ENCODE measurements around the gene AQP12B.

The AQP12B gene

DNA sequence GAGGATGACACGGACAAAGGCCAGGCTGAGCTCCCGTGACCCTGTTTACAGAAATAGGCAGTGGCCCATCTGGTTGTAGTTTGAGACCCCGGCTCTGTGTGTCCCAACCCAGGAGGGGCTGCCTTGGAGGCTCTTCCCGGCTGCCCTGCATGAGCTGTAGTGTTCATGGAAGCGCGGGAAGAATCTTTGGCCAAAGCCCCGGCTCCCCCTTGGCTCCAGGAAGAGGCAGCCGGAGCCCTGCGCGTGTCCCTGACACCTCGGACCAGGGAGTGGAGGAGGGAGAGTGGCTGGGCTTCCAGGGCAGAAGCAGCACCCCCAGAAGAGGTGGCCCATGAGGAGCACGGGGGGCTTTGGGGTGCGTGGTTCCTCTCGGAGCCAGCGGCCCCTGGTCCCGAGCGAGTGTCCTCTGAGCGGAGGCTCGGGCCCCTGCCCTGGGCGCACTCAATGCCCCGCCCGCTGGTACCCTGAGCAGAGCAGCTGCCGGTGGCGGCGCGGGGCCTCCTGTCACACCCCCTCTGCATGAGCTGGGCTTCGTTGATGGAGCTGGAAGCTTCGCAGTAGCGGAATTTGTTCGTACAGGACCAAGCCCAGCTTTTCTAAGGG is 35.7 kb downstream of the AQP12B start:
- no peak for DNase-seq

DNA sequence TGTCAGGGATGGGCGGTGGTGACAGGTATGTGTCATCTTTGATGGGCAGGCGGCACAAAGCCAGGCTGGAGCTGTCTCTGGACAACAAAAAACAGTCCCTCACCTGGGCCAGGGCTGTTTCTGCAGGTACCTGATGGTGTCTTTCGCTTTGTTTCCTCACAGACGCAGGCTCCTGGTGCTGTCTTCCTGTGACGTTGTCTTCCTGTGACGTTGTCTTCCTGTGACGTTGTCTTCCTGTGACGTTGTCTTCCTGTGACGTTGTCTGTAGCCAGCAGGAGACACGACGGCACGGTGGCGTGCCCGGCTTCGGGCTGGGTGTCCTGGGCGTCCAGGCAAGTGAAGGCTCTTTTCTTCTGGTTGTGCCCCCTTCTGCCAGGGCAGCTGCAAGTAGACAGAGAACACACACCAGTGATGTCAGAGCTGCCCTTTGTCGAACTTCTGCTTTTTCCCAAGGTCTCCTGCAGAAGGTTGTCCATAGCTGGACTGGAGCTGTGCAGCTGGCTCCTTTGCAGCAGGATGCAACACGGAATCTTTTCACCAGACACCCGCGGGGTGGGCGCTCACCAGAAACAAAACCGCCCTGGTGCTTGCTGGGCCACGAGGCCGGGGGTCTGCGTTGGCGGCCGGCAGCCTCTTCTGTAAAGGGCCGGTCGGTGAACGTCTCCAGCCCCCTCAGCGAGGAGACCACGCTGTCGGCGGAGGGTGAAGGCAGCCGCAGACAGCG is 36.3 kb downstream of the AQP12B start:
- no peak for DNase-seq

GRCh38 chr2:240645801-240646175 is 36.9 kb downstream of the AQP12B start:
- no peak for DNase-seq

- no peak for DNase-seq
These were observed 37.3 kb downstream of the AQP12B start for GRCh38 chr2:240645346-240645745.

GRCh38 chr2:240644859-240645301 is 37.8 kb downstream of the AQP12B start:
- DNase-seq = no peak

- DNase-seq = peak; percentile 45
These were observed 38.5 kb downstream of the AQP12B start for GRCh38 chr2:240644171-240644651.

- no peak for DNase-seq
These were observed 38.9 kb downstream of the AQP12B start for GRCh38 chr2:240643811-240644150.

- no peak for DNase-seq
These were observed 39.4 kb downstream of the AQP12B start for GRCh38 chr2:240643093-240643810.

DNA sequence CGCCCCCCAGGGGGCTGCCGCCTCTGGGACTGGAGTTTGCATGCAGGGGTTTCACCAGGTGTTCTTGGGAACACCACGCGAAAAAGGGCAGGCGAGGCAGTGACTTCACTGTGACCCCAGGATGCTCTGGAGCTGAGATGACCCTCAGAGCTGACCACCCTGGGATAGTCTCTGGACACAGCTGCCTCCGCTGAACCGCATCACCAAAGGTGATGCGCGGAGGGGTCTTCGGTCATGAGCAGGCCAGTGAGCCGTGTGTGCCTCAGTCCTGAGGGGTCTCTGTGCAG is 39.9 kb downstream of the AQP12B start:
- DNase-seq = no peak

DNA sequence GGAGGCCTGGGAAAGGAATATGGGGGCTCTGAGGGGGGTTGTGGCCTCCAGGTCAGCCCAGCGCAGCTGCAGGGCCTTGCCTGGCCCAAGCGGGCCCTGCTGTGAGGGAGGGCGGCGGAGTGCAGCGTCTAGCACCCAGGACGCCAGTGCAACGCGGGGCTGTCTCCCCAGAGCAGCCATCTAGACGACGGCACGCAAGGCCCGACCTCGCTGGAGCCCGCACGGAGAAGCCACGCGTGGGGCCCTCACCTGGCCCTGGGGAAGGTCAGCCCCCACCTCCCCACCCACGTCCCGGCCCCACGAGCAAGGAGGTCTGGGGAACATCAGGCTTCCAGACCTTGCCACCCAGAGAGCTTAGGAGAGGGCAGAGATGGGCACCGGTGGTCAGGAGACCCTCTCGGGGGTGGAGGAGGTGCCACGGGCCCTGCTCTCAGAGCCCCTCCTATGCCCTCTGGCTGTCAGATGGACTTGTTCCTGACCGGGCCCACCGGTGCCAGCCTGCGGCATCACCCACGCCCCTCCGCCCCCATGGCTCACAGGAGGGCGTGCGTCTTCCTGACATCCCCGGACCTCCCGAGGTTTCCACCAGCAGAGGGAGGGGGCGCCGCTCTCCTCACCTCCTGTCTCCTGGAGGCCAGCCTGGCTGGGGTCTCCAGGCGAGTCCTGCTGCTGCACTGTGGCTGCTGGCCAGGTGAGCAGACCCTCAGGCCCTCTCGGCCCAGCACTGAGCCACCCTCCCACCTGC is 40.5 kb downstream of the AQP12B start:
- no peak for DNase-seq

DNA sequence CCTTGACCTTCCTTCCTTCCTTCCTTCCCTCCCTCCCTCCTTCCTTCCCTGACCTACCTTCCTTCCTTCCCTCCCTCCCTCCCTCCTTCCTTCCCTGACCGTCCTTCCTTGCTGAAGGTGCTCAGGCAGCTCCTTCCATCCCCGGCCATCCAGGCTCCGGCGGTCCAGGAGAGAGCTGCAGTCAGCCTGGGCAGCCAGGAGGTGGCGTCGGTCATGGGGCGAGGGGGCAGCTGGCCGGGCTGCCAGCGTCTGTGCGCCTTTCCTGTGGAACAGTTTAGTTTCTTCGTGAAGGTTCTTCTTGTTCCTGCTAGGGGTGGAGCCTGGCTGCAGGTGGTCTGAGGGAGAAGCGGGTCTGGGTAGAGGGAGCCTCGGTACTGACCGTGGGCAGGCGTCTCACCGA is 41.7 kb downstream of the AQP12B start:
- DNase-seq = peak; percentile 54

GRCh38 chr2:240639566-240639965 is 43.1 kb downstream of the AQP12B start:
- DNase-seq = no peak

GRCh38 chr2:240638512-240639160 is 44.0 kb downstream of the AQP12B start:
- DNase-seq = no peak

- no peak for DNase-seq
These were observed 44.8 kb downstream of the AQP12B start for GRCh38 chr2:240637901-240638345.

GRCh38 chr2:240637116-240637900 is 45.4 kb downstream of the AQP12B start:
- no peak for DNase-seq

GRCh38 chr2:240636563-240637115 is 46.0 kb downstream of the AQP12B start:
- no peak for DNase-seq

- DNase-seq = no peak
These were observed 46.6 kb downstream of the AQP12B start for GRCh38 chr2:240635998-240636547.

- no peak for DNase-seq
These were observed 47.3 kb downstream of the AQP12B start for GRCh38 chr2:240635121-240635997.

DNA sequence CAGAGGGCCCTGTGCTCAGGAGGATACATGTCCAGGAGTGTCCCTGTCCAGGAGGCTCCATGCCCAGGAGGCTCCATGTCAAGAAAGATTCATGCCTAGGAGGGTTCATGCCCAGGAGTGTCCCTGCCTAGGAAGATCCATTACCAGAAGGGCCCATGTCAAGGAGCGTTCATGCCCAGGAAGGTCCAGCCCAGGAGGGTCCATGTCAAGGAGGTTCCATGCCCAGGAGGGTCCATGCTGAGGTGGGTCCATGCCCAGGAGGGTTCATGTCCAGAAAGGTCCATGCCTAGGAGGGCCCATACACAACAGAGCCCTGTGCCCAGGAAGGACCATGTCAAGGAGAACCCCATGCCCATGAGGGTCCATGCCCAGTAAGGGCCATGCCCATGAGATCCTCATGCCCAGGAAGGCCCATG is 50.4 kb downstream of the AQP12B start:
- no peak for DNase-seq

DNA sequence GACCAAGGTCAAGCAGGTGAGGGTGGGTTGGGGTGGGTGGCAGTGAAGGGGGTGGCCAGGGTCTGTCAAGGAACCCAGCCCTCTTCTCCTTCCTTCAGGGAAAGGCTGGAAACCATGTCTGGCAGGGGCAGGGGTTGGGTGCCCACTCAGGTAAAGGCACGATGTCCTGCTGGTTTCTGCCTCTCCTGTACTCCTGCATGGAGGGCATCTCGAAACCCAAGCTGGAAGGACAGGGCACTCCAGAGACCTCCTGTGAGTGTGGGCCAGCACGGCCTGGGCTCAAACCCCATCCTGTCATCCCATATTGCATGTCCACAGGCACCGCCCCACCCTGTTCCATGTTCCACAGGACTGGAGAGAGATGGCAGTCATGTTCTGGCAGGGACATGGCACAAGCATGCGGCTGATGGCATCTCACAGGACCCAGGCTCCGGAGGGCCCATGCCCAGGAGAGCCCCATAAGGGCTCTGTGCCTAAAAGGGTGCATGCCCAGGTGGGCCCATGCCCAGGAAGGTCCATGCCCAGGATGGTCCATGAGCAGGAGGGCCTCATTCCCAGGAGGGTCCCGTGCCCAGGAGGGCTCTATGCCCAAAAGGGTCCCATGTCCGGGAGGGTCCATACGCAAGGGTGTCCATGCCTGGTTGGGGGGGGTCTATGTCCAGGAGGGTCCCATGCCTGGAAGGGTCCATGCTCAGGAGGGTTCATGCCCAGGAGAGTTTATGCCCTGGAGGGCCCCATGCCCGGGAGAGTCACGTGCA is 51.0 kb downstream of the AQP12B start:
- DNase-seq = no peak
